ENCODE results near the gene C20orf202. TPM values are rescaled to one million over a fixed set of nuclear protein-coding genes. Genes with fewer than 3 reads are reported as not detected.
A peak's percentile ranks its signal among the peaks of the same experiment; 100 is the strongest.
"Not testable (repeated sequence)": the region's sequence is repeated elsewhere in the genome, so short reads cannot be mapped to it uniquely, and the experiment has no call there.

The C20orf202 gene
- total RNA-seq, 1 donor, result not detected

DNA sequence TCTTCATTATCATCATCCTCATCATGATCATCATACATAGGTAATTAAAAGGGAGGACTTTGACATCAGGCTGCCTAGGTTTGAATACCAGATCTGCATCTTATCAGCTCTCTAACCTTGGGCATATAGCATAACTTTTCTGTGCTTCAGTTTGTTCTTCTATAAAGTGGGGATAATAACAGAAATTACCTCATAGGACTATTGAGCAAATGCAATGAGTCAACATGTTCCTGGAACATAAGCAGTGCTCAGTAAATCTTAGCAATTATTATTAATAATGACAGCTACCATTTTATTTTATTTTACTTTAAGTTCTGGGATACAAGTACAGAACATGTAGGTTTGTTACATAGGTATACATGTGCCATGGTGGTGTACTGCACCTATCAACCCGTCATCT, 7.2 kb downstream of the C20orf202 start:
- no peaks in the 10 kb centered on the region for H3K9me3 ChIP-seq (ENCODE audit: low read depth, low read length)
- H3K27me3 ChIP-seq (ENCODE audit: insufficient read depth, low read length), result peaks cover 12% of the 10 kb centered on the region
- no peaks in the 10 kb centered on the region for H3K4me1 ChIP-seq (ENCODE audit: insufficient read depth, low read length)
- no peak overlapping the region for H3K4me3 ChIP-seq (ENCODE audit: low read length)

DNA sequence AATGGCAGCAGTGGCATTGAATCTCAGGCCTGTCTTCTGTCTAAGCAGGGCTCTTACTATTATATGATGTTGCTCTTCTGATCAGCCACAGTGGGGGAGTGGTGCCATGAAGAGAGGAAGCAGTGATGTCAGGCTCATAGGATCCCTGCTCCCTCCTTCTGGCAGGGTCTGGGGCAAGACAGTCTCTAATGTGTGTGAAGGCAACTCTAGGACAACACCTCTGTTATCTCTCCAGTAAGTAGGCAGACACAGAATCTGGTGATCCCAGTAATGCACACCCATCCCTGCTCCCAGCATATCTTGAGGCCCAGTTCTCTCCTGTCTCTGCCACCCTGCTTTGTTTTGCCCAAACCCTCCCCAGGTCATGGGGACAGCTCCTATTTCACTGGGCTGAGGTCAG, 8.8 kb downstream of the C20orf202 start:
- Histone ChIP-seq H3K4me1 (ENCODE audit: insufficient read depth, low read length) (no peaks in the 10 kb centered on the region), H3K4me3 (ENCODE audit: low read length) (no peak overlapping the region), H3K27me3 (ENCODE audit: insufficient read depth, low read length) (peaks cover 12% of the 10 kb centered on the region), H3K9me3 (ENCODE audit: low read depth, low read length) (no peaks in the 10 kb centered on the region)

- Histone ChIP-seq H3K4me1 (ENCODE audit: insufficient read depth, low read length) (no peaks in the 10 kb centered on the region), H3K4me3 (ENCODE audit: low read length) (no peak overlapping the region), H3K27me3 (ENCODE audit: insufficient read depth, low read length) (peaks cover 12% of the 10 kb centered on the region), H3K9me3 (ENCODE audit: low read depth, low read length) (no peaks in the 10 kb centered on the region)
These were observed 9.5 kb downstream of the C20orf202 start for GRCh38 chr20:1212607-1213396.

- H3K9me3 ChIP-seq (ENCODE audit: low read depth, low read length), result no peaks in the 10 kb centered on the region
- peaks cover 12% of the 10 kb centered on the region for H3K27me3 ChIP-seq (ENCODE audit: insufficient read depth, low read length)
- no peak overlapping the region for H3K4me3 ChIP-seq (ENCODE audit: low read length)
- H3K4me1 ChIP-seq (ENCODE audit: insufficient read depth, low read length), result no peaks in the 10 kb centered on the region
These were observed 11.6 kb downstream of the C20orf202 start for GRCh38 chr20:1214838-1215261.

GRCh38 chr20:1215386-1216170, 12.3 kb downstream of the C20orf202 start:
- H3K4me3 ChIP-seq (ENCODE audit: low read length), result no peak overlapping the region
- H3K27me3 ChIP-seq (ENCODE audit: insufficient read depth, low read length), result peaks cover 12% of the 10 kb centered on the region
- no peaks in the 10 kb centered on the region for H3K9me3 ChIP-seq (ENCODE audit: low read depth, low read length)
- H3K4me1 ChIP-seq (ENCODE audit: insufficient read depth, low read length), result no peaks in the 10 kb centered on the region

DNA sequence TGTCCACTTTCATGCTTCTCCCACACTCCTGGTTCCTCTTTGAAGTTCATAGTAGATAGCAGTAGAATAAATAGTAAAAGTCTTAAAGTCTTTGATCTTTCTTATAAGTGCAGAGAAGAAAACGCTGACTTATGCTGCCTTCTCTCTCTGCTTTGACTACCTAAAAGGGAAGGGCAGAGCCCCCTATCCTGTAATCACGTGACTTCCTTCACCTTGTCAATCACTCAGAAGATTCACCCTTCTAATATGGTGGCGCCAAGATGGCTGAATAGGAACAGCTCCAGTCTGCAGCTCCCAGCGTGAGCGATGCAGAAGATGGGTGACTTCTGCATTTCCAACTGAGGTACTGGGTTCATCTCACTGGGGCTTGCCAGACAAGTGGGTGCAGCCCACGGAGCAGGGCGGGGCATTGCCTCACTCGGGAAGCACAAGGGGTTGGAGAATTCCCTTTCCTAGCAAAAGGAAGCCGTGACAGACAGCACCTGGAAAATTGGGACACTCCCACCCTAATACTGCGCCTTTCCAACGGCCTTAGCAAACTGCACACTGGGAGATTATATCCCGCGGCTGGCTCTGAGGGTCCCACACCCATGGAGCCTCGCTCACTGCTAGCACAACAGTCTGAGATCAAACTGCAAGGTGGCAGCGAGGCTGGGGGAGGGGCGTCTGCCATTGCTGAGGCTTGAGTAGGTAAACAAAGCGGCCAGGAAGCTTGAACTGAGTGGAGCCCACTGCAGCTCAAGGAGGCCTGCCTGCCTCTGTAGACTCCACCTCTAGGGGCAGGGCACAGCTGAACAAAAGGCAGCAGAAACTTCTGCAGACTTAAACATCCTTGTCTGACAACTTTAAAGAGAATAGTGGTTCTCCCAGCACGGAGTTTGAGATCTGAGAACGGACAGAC, 13.5 kb downstream of the C20orf202 start:
- H3K4me1 ChIP-seq (ENCODE audit: insufficient read depth, low read length); H3K4me3 ChIP-seq (ENCODE audit: low read length); H3K9me3 ChIP-seq (ENCODE audit: low read depth, low read length): not testable (repeated sequence)
- H3K27me3 ChIP-seq (ENCODE audit: insufficient read depth, low read length), result peaks cover 12% of the 10 kb centered on the region

DNA sequence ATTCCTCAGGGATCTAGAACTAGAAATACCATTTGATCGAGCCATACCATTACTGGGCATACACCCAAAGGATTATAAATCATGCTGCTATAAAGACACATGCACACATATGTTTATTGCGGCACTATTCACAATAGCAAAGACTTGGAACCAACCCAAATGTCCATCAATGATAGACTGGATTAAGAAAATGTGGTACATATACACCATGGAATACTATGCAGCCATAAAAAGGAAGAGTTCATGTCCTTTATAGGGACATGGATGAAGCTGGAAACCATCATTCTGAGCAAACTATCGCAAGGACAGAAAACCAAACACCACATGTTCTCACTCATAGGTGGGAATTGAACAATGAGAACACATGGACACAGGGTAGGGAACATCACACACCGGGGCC, 19.5 kb downstream of the C20orf202 start:
- H3K4me1 ChIP-seq (ENCODE audit: insufficient read depth, low read length), result peaks cover 14% of the 10 kb centered on the region
- peaks cover 14% of the 10 kb centered on the region for H3K27me3 ChIP-seq (ENCODE audit: insufficient read depth, low read length)
- H3K9me3 ChIP-seq (ENCODE audit: low read depth, low read length); H3K4me3 ChIP-seq (ENCODE audit: low read length): not testable (repeated sequence)

DNA sequence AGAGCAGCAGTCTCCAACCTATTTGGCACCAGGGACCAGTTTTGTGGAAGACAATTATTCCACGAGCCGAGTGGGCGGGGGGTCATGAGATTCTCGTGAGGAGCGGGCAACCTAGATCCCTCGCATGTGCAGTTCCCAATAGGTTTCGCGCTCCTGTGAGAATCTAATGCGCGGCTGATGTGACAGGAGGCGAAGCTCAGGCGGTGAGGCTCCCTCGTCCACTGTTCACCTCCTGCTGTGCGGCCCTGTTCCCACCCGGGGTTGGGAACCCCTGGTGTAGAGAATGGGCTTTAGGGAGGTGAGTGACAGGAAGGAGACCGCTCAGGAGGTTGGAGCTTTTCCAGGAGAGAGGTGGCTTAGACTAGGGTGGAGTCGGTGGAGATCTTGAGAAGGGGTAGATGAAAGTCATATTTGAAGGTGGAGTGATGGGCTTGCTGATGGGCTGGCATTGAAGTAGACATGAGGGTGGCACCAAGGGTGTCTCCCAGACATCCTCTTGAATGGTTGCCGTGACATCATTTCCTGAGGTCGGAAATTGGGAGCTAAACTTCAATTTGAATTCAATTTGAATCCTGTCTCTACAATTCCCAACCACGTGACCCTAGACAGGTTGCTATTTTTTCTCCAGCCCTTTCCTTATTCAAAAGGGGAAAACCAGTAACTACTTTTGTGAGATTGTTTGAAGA, 21.1 kb downstream of the C20orf202 start:
- Histone ChIP-seq H3K4me1 (ENCODE audit: insufficient read depth, low read length) (peaks cover 14% of the 10 kb centered on the region), H3K9me3 (ENCODE audit: low read depth, low read length) (no peaks in the 10 kb centered on the region), H3K4me3 (ENCODE audit: low read length) (no peak overlapping the region), H3K27me3 (ENCODE audit: insufficient read depth, low read length) (peaks cover 30% of the 10 kb centered on the region)

DNA sequence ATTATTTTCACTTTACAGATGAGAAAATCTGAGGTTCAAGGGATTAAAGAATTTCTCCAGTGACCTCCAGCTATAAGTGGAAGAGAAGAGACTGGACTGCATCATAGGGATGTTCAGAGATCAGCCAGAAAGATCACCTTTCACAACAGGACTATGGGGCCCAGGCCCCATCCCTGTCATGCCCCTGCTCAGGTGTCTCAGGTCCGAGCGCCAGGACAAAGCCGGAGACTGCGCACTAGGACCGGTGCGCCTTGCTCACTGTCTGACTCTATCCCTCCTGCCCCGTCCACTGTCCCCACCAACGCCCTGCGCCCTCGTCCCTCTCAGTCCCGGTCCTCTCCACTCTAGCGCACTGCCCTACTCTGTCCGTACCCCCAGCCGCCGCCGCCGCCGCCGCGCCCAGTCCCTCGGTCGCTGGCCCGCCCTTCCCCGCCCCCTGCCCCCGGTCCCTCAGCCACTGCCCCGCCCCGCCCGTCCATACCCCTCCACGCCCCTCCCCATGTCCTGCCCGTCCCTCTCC, 22.1 kb downstream of the C20orf202 start:
- Histone ChIP-seq H3K9me3 (ENCODE audit: low read depth, low read length) (no peaks in the 10 kb centered on the region), H3K27me3 (ENCODE audit: insufficient read depth, low read length) (peaks cover 39% of the 10 kb centered on the region), H3K4me3 (ENCODE audit: low read length) (no peak overlapping the region), H3K4me1 (ENCODE audit: insufficient read depth, low read length) (peaks cover 14% of the 10 kb centered on the region)

DNA sequence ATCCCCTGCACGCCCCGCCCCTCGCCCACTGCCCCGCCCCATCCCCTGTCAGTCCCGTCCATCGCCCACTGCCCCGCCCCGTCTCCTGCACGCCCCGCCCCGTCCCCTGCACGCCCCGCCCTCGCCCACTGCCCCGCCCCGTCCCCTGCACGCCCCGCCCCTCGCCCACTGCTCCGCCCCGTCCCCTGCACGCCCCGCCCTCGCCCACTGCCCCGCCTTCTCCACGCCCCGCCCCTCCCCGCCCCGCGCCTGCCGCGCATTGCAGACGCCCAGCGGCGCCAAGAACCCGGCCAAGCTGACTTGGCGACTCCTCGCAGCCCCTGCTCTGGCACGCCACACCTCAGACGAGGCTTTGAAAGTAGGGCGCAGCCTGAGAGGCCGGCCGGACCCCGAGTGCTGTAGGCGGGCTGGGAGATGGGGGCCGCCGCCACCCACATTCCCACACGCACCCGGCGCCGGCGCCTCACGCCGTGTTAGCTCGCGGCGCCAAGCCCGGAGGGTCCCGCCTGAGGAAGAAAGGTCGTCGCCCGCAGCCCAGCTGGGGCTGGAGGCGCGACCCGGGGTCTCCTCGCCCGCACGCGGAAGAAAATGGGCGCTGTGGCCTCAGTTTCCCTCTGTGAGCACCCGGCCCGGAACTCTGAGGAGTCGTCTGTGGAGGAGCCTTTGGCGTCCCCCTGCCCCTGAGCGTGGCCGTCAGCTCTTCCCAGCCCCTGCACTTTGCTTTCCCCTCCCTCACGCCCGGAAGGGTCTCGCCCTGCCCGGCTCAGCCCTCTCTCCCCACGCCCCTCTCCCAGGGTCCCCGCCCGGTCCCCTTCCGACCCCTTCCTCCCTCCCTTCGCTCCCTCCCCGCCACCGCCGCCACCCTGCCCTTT, 22.8 kb downstream of the C20orf202 start, which contains the start of gene RAD21L1:
TSS of gene RAD21L1 (plus strand) at position 262 of the 872 bp plus-strand sequence. CDS start 2,410 bp downstream, outside the sequence.
- H3K4me3 ChIP-seq (ENCODE audit: low read length), result peak within 1 kb of the TSS; percentile 43
- H3K27me3 ChIP-seq (ENCODE audit: insufficient read depth, low read length), result peaks cover 45% of the 10 kb centered on the region
- no peaks in the 10 kb centered on the region for H3K9me3 ChIP-seq (ENCODE audit: low read depth, low read length)
- peaks cover 14% of the 10 kb centered on the region for H3K4me1 ChIP-seq (ENCODE audit: insufficient read depth, low read length)

DNA sequence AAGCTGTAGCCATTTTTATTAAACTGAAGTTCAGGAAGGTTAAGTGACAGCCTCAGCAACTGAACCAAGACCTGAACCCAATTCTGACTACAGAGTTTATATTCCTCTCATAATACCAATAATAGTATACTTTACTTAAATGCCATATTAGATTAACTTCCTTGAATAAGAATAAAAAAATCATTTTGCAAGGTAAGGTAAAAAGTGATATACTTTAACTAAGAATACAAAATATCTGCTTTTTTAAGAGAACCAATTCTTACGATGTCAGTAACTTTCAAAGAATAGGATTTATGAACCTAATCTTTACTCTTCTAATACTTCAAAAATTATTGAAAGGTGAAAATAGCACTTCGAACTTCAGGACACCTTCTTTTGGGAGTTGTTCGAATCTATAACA, 26.3 kb downstream of the C20orf202 start:
- Histone ChIP-seq H3K4me1 (ENCODE audit: insufficient read depth, low read length) (peaks cover 14% of the 10 kb centered on the region), H3K9me3 (ENCODE audit: low read depth, low read length) (no peaks in the 10 kb centered on the region), H3K4me3 (ENCODE audit: low read length) (no peak overlapping the region), H3K27me3 (ENCODE audit: insufficient read depth, low read length) (peaks cover 62% of the 10 kb centered on the region)

- Histone ChIP-seq H3K4me1 (ENCODE audit: insufficient read depth, low read length) (no peaks in the 10 kb centered on the region), H3K9me3 (ENCODE audit: low read depth, low read length) (no peaks in the 10 kb centered on the region), H3K4me3 (ENCODE audit: low read length) (no peak overlapping the region), H3K27me3 (ENCODE audit: insufficient read depth, low read length) (peaks cover 60% of the 10 kb centered on the region)
These were observed 29.2 kb downstream of the C20orf202 start for GRCh38 chr20:1232286-1233111.

DNA sequence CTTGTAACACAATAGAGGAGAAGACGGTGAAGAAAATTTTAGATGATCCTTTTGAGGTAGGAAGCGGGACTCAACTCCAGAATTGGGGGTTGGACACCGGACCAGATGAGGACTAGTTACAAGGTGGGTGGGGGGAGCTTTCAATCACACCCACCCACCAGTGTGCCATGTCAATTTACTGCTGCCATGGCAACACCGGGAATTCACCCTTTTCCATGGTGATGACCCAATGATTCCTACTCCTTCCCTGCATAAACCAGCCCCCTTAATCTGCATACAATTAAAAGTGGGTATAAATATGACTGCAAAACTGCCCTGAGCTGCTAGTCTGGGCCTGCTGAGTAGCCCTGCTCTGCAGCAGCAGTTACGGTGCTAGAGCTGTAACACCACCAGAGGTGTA, 37.3 kb downstream of the C20orf202 start:
- H3K9me3 ChIP-seq (ENCODE audit: low read depth, low read length), result no peaks in the 10 kb centered on the region
- no peaks in the 10 kb centered on the region for H3K4me1 ChIP-seq (ENCODE audit: insufficient read depth, low read length)
- no peak overlapping the region for H3K4me3 ChIP-seq (ENCODE audit: low read length)
- peaks cover 23% of the 10 kb centered on the region for H3K27me3 ChIP-seq (ENCODE audit: insufficient read depth, low read length)

Measured in mononuclear cell (primary cell).